HG03103 (cell line): ENCODE measurements around the gene MVB12B.
"Not testable (repeated sequence)": the region's sequence is repeated elsewhere in the genome, so short reads cannot be mapped to it uniquely, and the experiment has no call there.

Experiments used
- ATAC-seq: cut with Tn5 transposase; IDR thresholded peaks from one replicate; pipeline ENCODE4 v1.9.1; 2021; ENCODE audit warnings: low read depth; ENCODE audit not compliant: unreplicated experiment

MVB12B gene

GRCh38 chr9:126326228-126327005 is at the start of gene MVB12B:
MVB12B (plus strand) TSS chr9:126326829; CDS start chr9:126326930, 101 bp downstream.
- ATAC-seq, result no peak

GRCh38 chr9:126283799-126284465 is 42.7 kb upstream of the MVB12B start:
- no peak for ATAC-seq

- not testable (repeated sequence) for ATAC-seq
Observed at GRCh38 chr9:126285652-126286051, 41.0 kb upstream of the MVB12B start.

- no peak for ATAC-seq
Observed at GRCh38 chr9:126287166-126287866, 39.3 kb upstream of the MVB12B start.

GRCh38 chr9:126290871-126291270 is 35.8 kb upstream of the MVB12B start:
- ATAC-seq, result no peak

GRCh38 chr9:126291925-126292324 is 34.7 kb upstream of the MVB12B start:
- no peak for ATAC-seq

GRCh38 chr9:126292736-126293521 is 33.7 kb upstream of the MVB12B start:
- no peak for ATAC-seq

GRCh38 chr9:126293522-126293889 is 33.1 kb upstream of the MVB12B start:
- ATAC-seq, result no peak

GRCh38 chr9:126294331-126295081 is 32.1 kb upstream of the MVB12B start:
- no peak for ATAC-seq

- no peak for ATAC-seq
Observed at GRCh38 chr9:126295082-126295477, 31.5 kb upstream of the MVB12B start.

- no peak for ATAC-seq
Observed at GRCh38 chr9:126295516-126295915, 31.1 kb upstream of the MVB12B start.

- ATAC-seq, result no peak
Observed at GRCh38 chr9:126295936-126296600, 30.6 kb upstream of the MVB12B start.

- ATAC-seq, result no peak
Observed at GRCh38 chr9:126296687-126297086, 29.9 kb upstream of the MVB12B start.

GRCh38 chr9:126297661-126298060 is 29.0 kb upstream of the MVB12B start:
- no peak for ATAC-seq

GRCh38 chr9:126298063-126298801 is 28.4 kb upstream of the MVB12B start:
- no peak for ATAC-seq

GRCh38 chr9:126299706-126300276 is 26.8 kb upstream of the MVB12B start:
- no peak for ATAC-seq

- no peak for ATAC-seq
Observed at GRCh38 chr9:126301196-126301595, 25.4 kb upstream of the MVB12B start.

- ATAC-seq, result no peak
Observed at GRCh38 chr9:126301985-126302603, 24.5 kb upstream of the MVB12B start.
